BJ (cell line): ENCODE results near the gene HPCAL1. TPM values are rescaled to one million over a fixed set of nuclear protein-coding genes. Genes with fewer than 3 reads are reported as not detected.

ENCODE experiments used
- CTCF ChIA-PET: fragments of 350-600 bp; formaldehyde crosslinking; extraction: SDS; loops from one replicate; lab custom pipeline; 2021; ENCODE audit warnings: antibody characterized with exemption, inconsistent platforms; lab: Yijun Ruan, JAX
- POLR2A ChIA-PET: fragments of 300-600 bp; sonication (Branson Sonifier 250); formaldehyde crosslinking; extraction: SDS; loops from one replicate; lab custom pipeline; 2021; ENCODE audit warnings: antibody characterized with exemption; lab: Charles Lee
- DNase-seq: peaks from one replicate; pipeline ENCODE4 v3.0.0-alpha.2; 2011; ENCODE audit warnings: low read depth
- H3K27me3 ChIP-seq: 2 replicates; pipeline ENCODE4 v1.6.0; 2011; ENCODE audit warnings: low read length; ENCODE audit not compliant: control insufficient read depth, insufficient read depth
- H3K36me3 ChIP-seq: 2 replicates; pipeline ENCODE4 v1.5.1; 2011; ENCODE audit warnings: low read length; ENCODE audit not compliant: control insufficient read depth, insufficient read depth
- H3K4me3 ChIP-seq: 2 replicates; pipeline ENCODE4 v1.5.1; 2011; ENCODE audit warnings: low read depth, mild to moderate bottlenecking, control low read depth, low read length
- CTCF ChIP-seq: IDR thresholded peaks from 2 replicates; pipeline ENCODE4 v1.5.1; 2011; ENCODE audit warnings: low read depth, mild to moderate bottlenecking, control low read depth, inconsistent platforms, low read length, moderate library complexity; ENCODE audit not compliant: insufficient read depth
- polyA plus RNA-seq: library from polyadenylated mRNA; depleted of rRNA; stranded (reverse); fragments of >200 nt; gene quantifications from 2 replicates; pipeline ENCODE4 v1.2.3, GENCODE V29; 2011

Gene HPCAL1
- polyA plus RNA-seq, 1 experiment: 17.6 TPM

- Histone ChIP-seq H3K4me3 (no peak overlapping the region), H3K27me3 (peaks cover 12% of the 10 kb centered on the region; the same call in 1 of the 2 replicates), H3K36me3 (no peaks in the 10 kb centered on the region)
- ChIA-PET POLR2A (no interaction called here), CTCF (no interaction called here)
- no peak for TF ChIP-seq CTCF
- no peak for DNase-seq
These were observed 155.3 kb downstream of the HPCAL1 start for GRCh38 chr2:10457846-10458598.

GRCh38 chr2:10460366-10460796, 157.7 kb downstream of the HPCAL1 start:
- no peak for DNase-seq
- H3K27me3 ChIP-seq: peaks cover 12% of the 10 kb centered on the region; the same call in 1 of the 2 replicates
- CTCF ChIA-PET: no interaction called here

DNA sequence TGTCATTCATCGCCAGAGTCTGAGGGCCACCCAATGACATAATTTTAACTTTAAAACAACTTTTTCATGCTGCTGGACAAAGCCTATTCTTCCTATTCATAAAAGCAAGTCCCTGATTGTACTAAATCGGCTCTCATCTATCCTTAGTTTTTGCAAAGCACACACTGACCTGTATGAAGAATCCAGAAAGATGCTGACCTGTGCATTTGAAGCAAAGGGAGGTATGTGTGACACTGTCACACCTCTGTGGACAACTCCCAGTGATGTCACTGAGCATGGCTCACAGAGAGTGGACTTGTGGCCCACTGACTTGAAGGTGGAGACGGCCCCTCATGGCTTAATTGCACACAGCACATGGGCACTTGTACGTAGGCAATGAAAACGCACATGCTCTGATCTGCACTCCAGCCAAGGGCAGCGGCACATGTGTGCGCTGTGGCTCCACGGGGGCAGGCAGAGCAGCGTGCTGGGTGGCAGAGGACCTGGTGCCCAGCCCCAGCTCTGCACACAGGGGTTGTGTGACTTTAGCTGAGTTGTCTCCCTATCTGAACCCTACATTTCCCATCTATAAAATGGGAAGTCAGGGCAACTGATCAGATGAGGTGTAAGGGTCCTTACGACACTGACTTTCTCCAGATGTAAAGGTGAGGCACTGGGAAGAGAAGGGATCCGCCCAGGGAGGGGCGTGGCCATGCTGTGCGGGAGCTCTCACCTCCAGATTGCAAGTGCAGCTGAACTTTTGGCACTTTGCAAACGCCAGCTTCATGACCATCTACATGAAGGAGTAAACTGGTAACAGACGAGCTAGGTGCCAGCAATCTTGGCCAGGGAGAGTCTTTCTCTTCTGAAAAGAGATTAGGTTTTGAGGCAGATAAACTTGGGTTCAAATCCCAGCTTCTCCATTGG, 159.7 kb downstream of the HPCAL1 start:
- no peak for TF ChIP-seq CTCF
- CTCF ChIA-PET: no interaction called here
- Histone ChIP-seq H3K36me3 (no peaks in the 10 kb centered on the region), H3K27me3 (peaks cover 12% of the 10 kb centered on the region; the same call in 1 of the 2 replicates), H3K4me3 (no peak overlapping the region)
- DNase-seq: no peak
- POLR2A ChIA-PET: no interaction called here

More at GRCh38 chr2:10460366-10460796, 157.7 kb downstream of the HPCAL1 start:
- POLR2A ChIA-PET: no interaction called here
- Histone ChIP-seq H3K4me3 (no peak overlapping the region), H3K36me3 (no peaks in the 10 kb centered on the region)
- TF ChIP-seq CTCF: no peak

DNA sequence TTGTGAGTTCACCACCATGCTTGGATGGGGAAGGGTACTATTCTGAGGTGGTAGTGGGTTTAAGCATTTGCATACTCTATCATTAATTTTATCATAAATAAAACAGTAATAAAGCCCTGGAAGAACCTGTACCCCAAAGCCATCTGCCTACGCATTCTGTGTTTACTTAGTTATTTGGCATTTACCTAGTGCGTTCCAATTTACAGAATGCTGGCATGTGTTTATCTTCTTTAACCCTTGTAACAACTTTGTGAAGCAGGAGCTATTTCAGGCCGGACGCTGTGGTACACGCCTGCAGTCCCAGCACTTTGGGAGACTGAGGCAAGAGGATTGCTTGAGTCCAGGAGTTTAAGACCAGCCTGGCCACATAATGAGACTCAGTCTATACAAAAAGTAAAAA, 163.2 kb downstream of the HPCAL1 start:
- POLR2A ChIA-PET: no interaction called here
- TF ChIP-seq CTCF: no peak
- CTCF ChIA-PET: no interaction called here
- Histone ChIP-seq H3K36me3 (no peaks in the 10 kb centered on the region), H3K4me3 (no peak overlapping the region), H3K27me3 (peaks cover 6% of the 10 kb centered on the region; the same call in 1 of the 2 replicates)
- no peak for DNase-seq

DNA sequence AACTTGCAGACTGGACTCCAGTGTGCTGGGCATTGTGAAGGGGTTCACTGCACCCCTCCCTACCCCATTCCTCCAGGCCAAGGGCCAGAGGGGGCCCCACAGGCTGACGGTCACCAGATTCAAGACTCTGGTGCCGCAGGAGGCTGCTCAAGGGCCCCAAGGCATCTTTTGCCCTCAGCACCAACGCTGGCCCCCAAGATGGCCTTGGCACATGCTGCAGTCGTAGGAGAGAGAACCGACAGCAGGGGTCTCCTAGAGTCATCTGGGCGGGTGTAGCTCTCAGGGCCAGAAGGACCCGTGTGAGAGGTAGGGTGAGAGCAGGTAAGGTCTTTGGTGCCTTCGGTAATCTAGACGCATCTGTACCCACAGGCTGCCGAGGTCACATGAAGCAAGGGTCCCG, 164.1 kb downstream of the HPCAL1 start:
- no peaks in the 10 kb centered on the region for H3K36me3 ChIP-seq
- H3K4me3 ChIP-seq: no peak overlapping the region
- DNase-seq: no peak
- no peak for TF ChIP-seq CTCF
- ChIA-PET CTCF (no interaction called here), POLR2A (no interaction called here)
- 0 out of 2 replicates have a peak, but pooled peaks cover 3% of the 10 kb centered on the region for H3K27me3 ChIP-seq
